ENCODE data around the gene ASRGL1. TPM values are rescaled to one million over a fixed set of nuclear protein-coding genes. Genes with fewer than 3 reads are reported as not detected.

Gene ASRGL1
- total RNA-seq, 4 donors from 2014 or later, result 10.9 to 133 (median 30.0) TPM

DNA sequence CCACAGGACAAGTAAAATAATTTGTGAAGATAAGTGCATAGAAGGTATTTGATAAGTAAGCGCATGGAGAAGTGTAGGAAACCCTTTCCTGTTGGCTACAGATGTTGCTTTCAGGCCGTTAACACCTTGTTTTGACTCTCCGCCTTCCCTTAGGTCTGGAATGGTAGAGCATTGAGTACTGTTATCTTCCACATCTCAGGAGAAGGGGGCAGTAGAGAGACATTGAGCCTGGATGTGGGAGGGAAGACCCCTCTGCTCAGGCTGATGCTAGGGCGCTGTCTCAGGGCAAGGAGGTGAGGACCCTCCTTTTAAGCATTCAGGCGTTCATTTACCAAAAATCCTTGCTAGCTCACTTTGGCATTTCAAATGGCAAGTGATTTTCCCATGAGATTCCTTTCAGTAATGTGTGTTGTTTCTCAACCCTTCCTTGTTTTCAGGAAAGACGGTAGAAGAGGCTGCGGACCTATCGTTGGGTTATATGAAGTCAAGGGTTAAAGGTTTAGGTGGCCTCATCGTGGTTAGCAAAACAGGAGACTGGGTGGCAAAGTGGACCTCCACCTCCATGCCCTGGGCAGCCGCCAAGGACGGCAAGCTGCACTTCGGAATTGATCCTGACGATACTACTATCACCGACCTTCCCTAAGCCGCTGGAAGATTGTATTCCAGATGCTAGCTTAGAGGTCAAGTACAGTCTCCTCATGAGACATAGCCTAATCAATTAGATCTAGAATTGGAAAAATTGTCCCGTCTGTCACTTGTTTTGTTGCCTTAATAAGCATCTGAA, 54.6 kb downstream of the ASRGL1 start:
- H3K27ac ChIP-seq, result no peak overlapping the region
- H3K4me1 ChIP-seq, result peaks cover 0 to 7% of the 10 kb centered on the region in 2 donors
- TF ChIP-seq, protein P1, sequence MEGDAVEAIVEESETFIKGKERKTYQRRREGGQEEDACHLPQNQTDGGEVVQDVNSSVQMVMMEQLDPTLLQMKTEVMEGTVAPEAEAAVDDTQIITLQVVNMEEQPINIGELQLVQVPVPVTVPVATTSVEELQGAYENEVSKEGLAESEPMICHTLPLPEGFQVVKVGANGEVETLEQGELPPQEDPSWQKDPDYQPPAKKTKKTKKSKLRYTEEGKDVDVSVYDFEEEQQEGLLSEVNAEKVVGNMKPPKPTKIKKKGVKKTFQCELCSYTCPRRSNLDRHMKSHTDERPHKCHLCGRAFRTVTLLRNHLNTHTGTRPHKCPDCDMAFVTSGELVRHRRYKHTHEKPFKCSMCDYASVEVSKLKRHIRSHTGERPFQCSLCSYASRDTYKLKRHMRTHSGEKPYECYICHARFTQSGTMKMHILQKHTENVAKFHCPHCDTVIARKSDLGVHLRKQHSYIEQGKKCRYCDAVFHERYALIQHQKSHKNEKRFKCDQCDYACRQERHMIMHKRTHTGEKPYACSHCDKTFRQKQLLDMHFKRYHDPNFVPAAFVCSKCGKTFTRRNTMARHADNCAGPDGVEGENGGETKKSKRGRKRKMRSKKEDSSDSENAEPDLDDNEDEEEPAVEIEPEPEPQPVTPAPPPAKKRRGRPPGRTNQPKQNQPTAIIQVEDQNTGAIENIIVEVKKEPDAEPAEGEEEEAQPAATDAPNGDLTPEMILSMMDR (IDR thresholded peaks at IDR 0.05), result no peak
- no peak for TF ChIP-seq POLR2A (IDR thresholded peaks at IDR 0.05)
- H3K9me3 ChIP-seq, result no peaks in the 10 kb centered on the region
- no peak overlapping the region for H3K4me3 ChIP-seq
- H3K36me3 ChIP-seq, result no peaks in the 10 kb centered on the region
- DNase-seq, result no peak
- intact Hi-C loops (cut with DNase I; ENCODE audit: low total_unique reads), result no loop called here
- H3K27me3 ChIP-seq, result no peaks in the 10 kb centered on the region

DNA sequence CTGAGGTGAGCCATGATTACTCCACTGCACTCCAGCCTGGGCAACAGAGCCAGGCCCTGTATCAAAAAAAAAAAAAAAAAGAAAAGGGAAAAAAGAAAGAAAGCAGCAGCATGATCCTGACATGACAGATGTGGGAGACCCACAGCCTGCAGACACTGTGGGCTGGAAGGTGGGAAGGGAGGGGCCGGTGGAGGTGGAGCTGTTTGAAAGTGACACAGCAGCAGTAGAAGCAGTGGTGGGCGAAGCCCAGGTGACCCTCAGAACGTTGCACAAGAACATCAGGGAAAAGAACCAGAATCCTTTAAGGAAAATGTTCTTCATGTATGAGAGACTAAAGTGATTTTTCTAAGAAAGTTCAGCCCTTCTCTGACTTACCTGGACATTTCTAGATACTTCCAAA, 55.3 kb downstream of the ASRGL1 start:
- intact Hi-C loops (cut with DNase I; ENCODE audit: low total_unique reads), result no loop called here
- H3K4me3 ChIP-seq, result no peak overlapping the region
- no peaks in the 10 kb centered on the region for H3K9me3 ChIP-seq
- DNase-seq, result no peak
- no peaks in the 10 kb centered on the region for H3K36me3 ChIP-seq
- H3K4me1 ChIP-seq, result peaks cover 0 to 14% of the 10 kb centered on the region in 2 donors
- H3K27ac ChIP-seq, result peak overlapping the region in 1 of 2 donors; percentile 27
- TF ChIP-seq, protein P1 (IDR thresholded peaks at IDR 0.05), result no peak
- TF ChIP-seq POLR2A (IDR thresholded peaks at IDR 0.05), result no peak
- H3K27me3 ChIP-seq, result no peaks in the 10 kb centered on the region

DNA sequence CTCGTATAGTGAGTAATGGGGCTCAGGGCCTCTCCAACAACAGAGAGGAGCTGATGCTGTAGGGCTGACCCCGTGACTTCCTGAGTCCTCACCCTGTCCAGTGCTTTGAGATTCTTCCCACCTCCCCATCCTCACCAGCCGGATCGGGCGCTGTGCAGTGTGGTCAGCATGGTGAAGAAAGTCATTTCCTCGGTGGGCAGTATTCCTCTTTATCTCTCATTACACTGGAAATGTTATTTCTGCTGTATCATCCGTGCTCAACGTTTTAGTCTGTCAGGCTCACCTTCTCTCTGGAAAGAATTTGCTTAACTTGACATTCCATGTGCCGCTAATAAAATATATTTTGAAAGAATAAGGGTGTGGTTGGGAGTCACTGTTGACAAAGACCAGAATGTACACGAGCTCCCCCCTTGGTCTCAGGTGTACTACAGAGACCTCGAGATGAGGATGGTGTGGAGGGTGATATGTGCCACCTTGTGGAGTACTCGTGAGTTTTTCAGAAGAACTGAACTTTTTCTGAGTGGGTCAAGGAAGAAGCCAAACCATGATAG, 55.9 kb downstream of the ASRGL1 start:
- DNase-seq, result no peak
- Histone ChIP-seq H3K36me3 (no peaks in the 10 kb centered on the region), H3K9me3 (no peaks in the 10 kb centered on the region), H3K4me1 (peaks cover 6 to 19% of the 10 kb centered on the region in 2 donors), H3K27ac (peak overlapping the region in 1 of 2 donors; percentile 27), H3K27me3 (no peaks in the 10 kb centered on the region), H3K4me3 (no peak overlapping the region)
- intact Hi-C loops (cut with DNase I; ENCODE audit: low total_unique reads), result no loop called here
- TF ChIP-seq POLR2A (IDR thresholded peaks at IDR 0.05), result no peak
- TF ChIP-seq, protein P1 (IDR thresholded peaks at IDR 0.05), result no peak

DNA sequence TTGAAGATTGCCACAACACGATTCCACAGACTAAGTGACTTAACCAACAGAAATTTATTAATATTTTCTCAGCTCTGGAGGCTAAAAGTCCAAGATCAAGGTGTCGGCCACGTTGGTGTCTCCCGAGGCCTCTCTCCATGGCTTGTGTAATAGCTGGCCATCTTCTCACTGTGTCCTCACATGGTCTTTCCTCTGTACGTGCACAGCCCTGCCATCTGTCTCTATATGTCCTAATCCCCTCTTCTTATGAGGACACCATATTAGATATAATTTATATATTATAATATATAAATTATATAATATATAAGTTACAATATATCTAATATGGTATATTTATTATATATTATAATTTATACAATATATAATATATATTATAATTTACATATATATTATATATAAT, 56.5 kb downstream of the ASRGL1 start:
- Histone ChIP-seq H3K4me3 (no peak overlapping the region), H3K36me3 (no peaks in the 10 kb centered on the region), H3K9me3 (no peaks in the 10 kb centered on the region), H3K27me3 (no peaks in the 10 kb centered on the region), H3K4me1 (peaks cover 11 to 24% of the 10 kb centered on the region in 2 donors), H3K27ac (no peak overlapping the region)
- TF ChIP-seq POLR2A (IDR thresholded peaks at IDR 0.05), result no peak
- TF ChIP-seq, protein P1 (IDR thresholded peaks at IDR 0.05), result no peak
- intact Hi-C loops (cut with DNase I; ENCODE audit: low total_unique reads), result no loop called here
- DNase-seq, result no peak

DNA sequence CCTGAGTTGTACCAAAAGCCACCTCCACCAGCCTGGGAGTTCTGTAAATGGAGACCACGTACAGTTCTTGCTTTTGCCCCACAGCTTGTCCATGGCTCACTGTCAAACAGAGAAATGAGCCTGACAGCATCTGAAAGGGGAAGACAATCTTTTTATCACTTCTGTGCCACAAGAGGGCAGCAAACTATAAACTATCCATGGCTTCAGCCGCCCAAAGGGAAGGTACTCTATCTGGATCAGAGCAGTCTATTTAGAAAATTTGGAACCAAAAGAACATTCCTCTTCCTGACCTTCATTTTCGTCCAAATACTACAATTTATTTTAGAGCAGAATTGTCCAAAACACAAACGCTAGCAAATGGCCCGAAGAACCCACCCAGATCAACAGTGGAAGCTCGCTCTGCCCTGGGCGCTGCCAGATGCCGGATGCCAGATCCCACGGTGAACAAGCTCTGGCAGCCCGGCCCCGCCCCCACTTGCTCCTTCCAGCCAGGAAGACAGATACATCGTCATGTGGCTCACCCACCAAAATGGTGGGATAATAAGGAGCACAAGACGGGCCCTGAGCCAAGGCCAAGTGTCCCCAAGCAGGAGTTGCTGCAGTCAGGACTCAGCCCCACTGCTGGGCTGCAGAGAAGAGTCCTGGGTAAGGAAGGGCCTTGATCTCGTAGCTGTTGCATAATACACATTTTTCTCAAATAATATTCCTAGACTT, 57.7 kb downstream of the ASRGL1 start:
- no peaks in the 10 kb centered on the region for H3K9me3 ChIP-seq
- H3K36me3 ChIP-seq, result no peaks in the 10 kb centered on the region
- peak overlapping the region; percentile 76 to 84 for H3K27ac ChIP-seq
- TF ChIP-seq, protein P1 (IDR thresholded peaks at IDR 0.05), result peak; percentile 65 to 88 (median 80)
- no peak for TF ChIP-seq POLR2A (IDR thresholded peaks at IDR 0.05)
- peak overlapping the region; percentile 14 to 22 for H3K4me3 ChIP-seq
- H3K4me1 ChIP-seq, result peaks cover 17 to 32% of the 10 kb centered on the region in 2 donors
- DNase-seq, result peak; percentile 80 to 87
- H3K27me3 ChIP-seq, result no peaks in the 10 kb centered on the region
- intact Hi-C loops (cut with DNase I; ENCODE audit: low total_unique reads), result no loop called here

Measured in uterus (tissue), 4 donors.